Measurements from ENCODE around the gene MELTF.

The MELTF gene

GRCh38 chr3:196994056-196994455 is 35.6 kb downstream of the MELTF start:
- no peak for DNase-seq (ENCODE audit: low spot score)

- DNase-seq (ENCODE audit: low spot score): no peak
Observed at GRCh38 chr3:196992461-196993065, 37.1 kb downstream of the MELTF start.

GRCh38 chr3:196991581-196992460 is 37.8 kb downstream of the MELTF start:
- no peak for DNase-seq (ENCODE audit: low spot score)

GRCh38 chr3:196990601-196991007 is 39.0 kb downstream of the MELTF start:
- no peak for DNase-seq (ENCODE audit: low spot score)

- no peak for DNase-seq (ENCODE audit: low spot score)
Observed at GRCh38 chr3:196989721-196990262, 39.8 kb downstream of the MELTF start.

GRCh38 chr3:196988241-196989029 is 41.2 kb downstream of the MELTF start:
- no peak for DNase-seq (ENCODE audit: low spot score)

GRCh38 chr3:196987022-196987421 is 42.6 kb downstream of the MELTF start:
- DNase-seq (ENCODE audit: low spot score): no peak

GRCh38 chr3:196985954-196986885 is 43.4 kb downstream of the MELTF start:
- DNase-seq (ENCODE audit: low spot score): peak; percentile 16

GRCh38 chr3:196985298-196985697 is 44.3 kb downstream of the MELTF start:
- no peak for DNase-seq (ENCODE audit: low spot score)

GRCh38 chr3:196983186-196983585 is 46.4 kb downstream of the MELTF start:
- no peak for DNase-seq (ENCODE audit: low spot score)

- DNase-seq (ENCODE audit: low spot score): no peak
Observed at GRCh38 chr3:196981657-196982056, 48.0 kb downstream of the MELTF start.

- peak; percentile 23 for DNase-seq (ENCODE audit: low spot score)
Observed at GRCh38 chr3:196979545-196979944, 50.1 kb downstream of the MELTF start.

- no peak for DNase-seq (ENCODE audit: low spot score)
Observed at GRCh38 chr3:196976941-196977340, 52.7 kb downstream of the MELTF start.

GRCh38 chr3:196975349-196975748 is 54.3 kb downstream of the MELTF start:
- no peak for DNase-seq (ENCODE audit: low spot score)

- DNase-seq (ENCODE audit: low spot score): no peak
Observed at GRCh38 chr3:196974661-196975060, 55.0 kb downstream of the MELTF start.

GRCh38 chr3:196971094-196971698 is 58.4 kb downstream of the MELTF start:
- DNase-seq (ENCODE audit: low spot score): peak; percentile 48

- no peak for DNase-seq (ENCODE audit: low spot score)
Observed at GRCh38 chr3:196970547-196971093, 59.0 kb downstream of the MELTF start.

- DNase-seq (ENCODE audit: low spot score): peak; percentile 71
Observed at GRCh38 chr3:196969660-196970546, 59.7 kb downstream of the MELTF start.

GRCh38 chr3:196969134-196969659 is 60.4 kb downstream of the MELTF start:
- peak; percentile 40 for DNase-seq (ENCODE audit: low spot score)
